ELR (cell line): ENCODE measurements around the gene WBP4.
"Not testable (repeated sequence)": the region's sequence is repeated elsewhere in the genome, so short reads cannot be mapped to it uniquely, and the experiment has no call there.

Experiments used
- DNase-seq: peaks from one replicate; pipeline ENCODE4 v3.0.0-alpha.2; 2015; ENCODE audit warnings: low read depth

Gene WBP4

GRCh38 chr13:41085961-41086585, 24.8 kb downstream of the WBP4 start:
- no peak for DNase-seq

GRCh38 chr13:41095681-41096080, 34.4 kb downstream of the WBP4 start:
- DNase-seq, result not testable (repeated sequence)

- DNase-seq, result no peak
Observed at GRCh38 chr13:41098761-41099160, 37.5 kb downstream of the WBP4 start.

GRCh38 chr13:41099986-41100385, 38.7 kb downstream of the WBP4 start:
- DNase-seq, result no peak

- DNase-seq, result no peak
Observed at GRCh38 chr13:41107104-41107571, 45.8 kb downstream of the WBP4 start.

- DNase-seq, result no peak
Observed at GRCh38 chr13:41107584-41108014, 46.3 kb downstream of the WBP4 start.

- DNase-seq, result peak; percentile 47
Observed at GRCh38 chr13:41111454-41111853, 50.1 kb downstream of the WBP4 start.

- peak; percentile 74 for DNase-seq
Observed at GRCh38 chr13:41117869-41118268, 56.6 kb downstream of the WBP4 start.

GRCh38 chr13:41122838-41123237, 61.5 kb downstream of the WBP4 start:
- DNase-seq, result no peak

- DNase-seq, result no peak
Observed at GRCh38 chr13:41127701-41128100, 66.4 kb downstream of the WBP4 start.

GRCh38 chr13:41130356-41130755, 69.0 kb downstream of the WBP4 start:
- DNase-seq, result peak; percentile 44

GRCh38 chr13:41131189-41131588, 69.9 kb downstream of the WBP4 start:
- not testable (repeated sequence) for DNase-seq

- DNase-seq, result not testable (repeated sequence)
Observed at GRCh38 chr13:41131660-41132511, 70.6 kb downstream of the WBP4 start.

GRCh38 chr13:41132512-41133152, 71.3 kb downstream of the WBP4 start, which contains the start of gene KBTBD6:
KBTBD6 (minus strand) TSS chr13:41132802; CDS start chr13:41132511, 291 bp downstream.
- DNase-seq, result peak; percentile 100
